ENCODE data around the gene DCAF8.
A peak's percentile ranks its signal among the peaks of the same experiment; 100 is the strongest.

The DCAF8 gene

DNA sequence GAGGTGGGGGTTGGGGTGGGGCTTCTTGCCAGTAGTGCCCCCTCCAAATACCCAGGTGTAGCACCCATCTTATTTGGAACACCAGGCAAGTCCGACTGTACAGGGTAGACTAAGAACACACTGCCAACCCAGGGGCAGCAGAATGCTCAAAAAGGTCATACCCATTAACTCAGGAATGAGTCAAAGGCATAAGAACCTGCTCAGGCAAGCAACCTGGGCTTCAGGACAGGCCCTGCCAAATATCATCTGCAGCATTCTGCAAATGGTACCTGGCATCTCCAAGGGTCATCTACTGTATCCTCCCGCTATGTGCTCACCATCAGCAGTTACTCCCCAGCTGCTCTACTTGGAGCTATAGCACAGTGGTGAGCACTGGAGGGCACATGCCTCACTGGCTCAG is 37.7 kb downstream of the DCAF8 start:
- no peak for DNase-seq

DNA sequence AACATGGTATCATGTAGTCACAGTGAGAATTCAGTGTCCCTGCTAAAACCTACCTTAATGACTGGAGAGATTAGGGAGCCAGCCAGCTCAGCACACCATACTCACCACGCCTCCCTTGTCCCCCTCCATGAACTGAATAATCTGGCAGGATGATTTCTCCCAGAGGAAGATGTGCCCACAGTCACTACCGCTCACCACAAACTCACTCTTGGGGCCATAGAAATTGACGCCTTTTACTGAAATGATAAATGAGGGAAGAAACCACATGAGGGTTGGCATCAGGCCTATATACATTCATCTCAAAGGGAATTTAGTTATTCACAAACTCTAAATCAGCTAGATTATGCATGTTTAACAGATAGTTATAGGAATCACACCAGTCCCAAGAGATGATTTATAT is 39.8 kb downstream of the DCAF8 start:
- no peak for DNase-seq

DNA sequence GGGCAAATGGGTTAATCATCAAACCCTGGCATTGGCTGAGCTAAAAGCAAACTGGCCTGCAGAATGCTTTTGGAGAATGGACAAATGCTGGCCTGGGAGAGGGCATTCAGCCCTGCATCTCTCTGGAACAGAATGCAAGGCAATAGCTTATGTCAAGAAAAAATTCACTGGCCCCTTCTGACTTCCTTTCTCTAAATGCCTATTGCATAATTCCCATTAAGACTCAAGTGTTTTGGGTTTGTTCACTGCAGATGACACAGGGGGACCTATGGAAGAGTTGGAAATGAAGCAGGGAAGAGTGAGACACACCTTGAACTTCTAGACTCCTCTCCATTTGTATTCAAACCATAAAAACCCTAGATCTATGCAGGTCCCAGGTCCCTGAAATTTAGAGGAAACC is 41.3 kb downstream of the DCAF8 start:
- no peak for DNase-seq

DNA sequence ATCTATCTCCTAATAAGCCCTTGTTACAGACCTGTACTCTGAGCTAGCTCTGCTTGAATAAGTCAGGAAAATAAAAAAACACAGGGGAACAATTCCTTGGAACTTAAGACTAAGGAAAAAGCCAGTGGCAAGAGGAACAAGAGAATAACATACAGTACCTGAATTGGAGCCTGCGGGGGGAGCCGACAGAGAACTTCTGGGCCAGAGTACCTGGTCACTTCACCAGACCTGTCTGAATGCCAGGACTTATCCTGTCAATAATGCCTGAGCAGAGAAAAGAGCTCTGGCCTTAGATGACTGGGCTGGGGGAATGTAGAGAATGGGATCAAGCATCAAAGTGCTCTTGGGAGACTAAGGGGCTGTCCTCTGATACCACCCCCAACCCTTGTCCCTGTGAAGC is 42.0 kb downstream of the DCAF8 start:
- DNase-seq, result no peak

DNA sequence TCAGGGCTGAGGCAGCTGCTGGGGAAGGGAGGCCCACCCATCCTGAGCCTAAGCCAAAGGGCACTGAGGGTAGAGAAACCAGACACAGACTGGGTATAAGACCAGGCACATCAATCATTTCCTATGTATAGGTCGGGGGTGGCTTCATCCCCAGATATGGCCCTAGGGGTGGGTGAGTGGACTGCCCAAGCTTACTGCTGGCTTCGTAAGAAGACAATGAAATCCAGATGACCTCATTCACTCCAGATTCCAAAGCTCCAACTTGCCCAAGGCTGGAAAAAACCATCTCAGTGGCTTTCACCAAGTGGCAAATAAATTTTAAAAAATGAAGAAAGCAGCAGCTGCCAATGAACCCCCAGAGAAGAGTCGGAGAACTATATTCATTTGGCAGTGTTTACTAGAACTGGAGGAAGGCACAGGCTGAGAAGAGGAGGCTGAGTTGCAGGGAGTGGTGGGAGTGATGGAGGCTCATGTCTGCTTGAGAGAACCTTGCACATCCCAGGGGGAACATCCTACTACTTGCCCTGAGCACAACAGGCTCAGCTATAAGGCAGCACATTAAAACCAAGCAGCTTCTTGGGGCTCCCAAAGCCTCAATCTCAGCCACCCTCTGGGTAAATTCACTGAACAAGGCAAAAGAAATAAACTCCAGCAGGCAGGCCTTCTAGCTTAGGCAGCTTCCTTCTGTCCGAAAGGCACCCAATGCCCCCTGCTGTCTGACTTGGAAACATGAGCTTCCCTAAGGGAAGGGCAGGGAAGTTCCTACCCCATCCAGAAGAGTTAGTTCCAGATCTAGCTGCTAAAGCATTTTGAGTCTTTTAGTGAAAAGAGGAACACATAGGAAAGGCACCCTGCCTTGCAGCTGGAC is 43.1 kb downstream of the DCAF8 start:
- DNase-seq, result no peak

DNA sequence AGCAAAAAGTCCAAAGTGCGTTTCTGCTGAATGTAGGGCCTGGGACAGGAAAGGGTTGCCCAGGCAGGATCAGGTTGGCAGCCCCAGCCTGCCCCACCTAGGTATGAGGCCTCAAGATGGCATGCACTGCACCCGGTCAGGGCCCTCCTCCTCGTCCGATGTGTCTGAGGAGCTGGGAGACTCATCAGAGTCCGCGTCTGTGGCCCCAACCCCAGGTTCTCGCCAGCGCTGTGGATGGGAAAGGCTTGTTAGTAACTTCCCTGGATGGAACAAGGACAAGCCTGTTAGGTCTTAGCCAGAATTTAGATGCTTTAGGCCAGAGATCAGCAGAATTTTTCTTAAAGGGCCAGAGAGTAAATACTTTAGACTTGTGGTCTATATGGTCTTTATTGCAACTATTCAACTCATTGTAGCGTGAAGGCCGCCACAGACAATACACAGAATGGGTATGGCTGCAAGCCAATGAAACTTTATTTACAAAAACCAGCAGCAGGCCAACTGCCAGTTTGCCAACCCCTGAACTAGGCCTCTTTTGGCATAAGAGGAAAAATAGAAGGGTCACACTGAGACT is 44.8 kb downstream of the DCAF8 start:
- no peak for DNase-seq

DNA sequence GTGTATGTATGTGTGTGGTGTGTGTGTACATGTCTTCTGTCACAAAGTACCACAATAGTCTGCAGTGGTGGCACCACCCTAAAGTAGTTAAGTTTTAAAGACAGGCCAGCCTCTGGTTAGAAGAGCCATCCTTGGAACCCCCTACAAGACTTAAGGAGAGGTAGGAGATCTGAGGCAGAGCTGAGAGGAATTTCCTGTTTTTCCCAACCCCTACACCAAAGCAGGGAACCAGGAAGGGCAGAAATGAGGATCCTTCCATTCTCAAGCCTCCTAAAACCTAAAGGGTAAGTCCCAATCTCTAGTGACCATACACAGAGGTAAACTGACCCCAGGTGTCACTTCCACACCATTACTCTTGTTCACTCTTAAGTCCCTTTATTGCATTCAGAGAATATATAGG is 46.0 kb downstream of the DCAF8 start:
- no peak for DNase-seq

DNA sequence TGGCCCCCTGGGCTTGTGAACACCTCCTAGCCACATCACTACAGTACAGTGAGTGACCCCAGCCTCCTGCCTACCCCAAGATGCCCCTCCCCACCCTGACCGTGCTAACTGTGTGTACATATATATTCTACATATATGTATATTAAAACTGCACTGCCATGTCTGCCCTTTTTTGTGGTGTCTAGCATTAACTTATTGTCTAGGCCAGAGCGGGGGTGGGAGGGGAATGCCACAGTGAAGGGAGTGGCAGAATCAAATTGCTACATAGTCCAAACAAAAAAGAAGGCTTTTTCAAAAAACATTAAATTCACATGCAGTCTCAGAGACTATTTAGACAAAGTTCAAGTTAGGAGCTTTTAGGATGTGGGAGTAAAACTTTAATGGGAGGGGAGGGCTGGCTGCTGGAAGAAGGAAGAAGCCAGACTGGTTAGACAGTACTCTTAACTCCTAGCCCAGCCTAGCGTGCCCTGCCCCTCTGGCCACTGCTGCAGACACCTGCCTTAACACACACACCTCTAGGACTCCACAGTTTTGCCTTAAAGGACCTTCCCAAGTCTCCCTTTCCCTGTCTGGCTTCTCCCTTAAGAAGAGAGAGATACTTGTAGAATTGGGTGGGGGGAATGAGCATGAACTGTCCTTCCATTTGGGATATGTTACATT is 47.7 kb downstream of the DCAF8 start:
- no peak for DNase-seq

DNA sequence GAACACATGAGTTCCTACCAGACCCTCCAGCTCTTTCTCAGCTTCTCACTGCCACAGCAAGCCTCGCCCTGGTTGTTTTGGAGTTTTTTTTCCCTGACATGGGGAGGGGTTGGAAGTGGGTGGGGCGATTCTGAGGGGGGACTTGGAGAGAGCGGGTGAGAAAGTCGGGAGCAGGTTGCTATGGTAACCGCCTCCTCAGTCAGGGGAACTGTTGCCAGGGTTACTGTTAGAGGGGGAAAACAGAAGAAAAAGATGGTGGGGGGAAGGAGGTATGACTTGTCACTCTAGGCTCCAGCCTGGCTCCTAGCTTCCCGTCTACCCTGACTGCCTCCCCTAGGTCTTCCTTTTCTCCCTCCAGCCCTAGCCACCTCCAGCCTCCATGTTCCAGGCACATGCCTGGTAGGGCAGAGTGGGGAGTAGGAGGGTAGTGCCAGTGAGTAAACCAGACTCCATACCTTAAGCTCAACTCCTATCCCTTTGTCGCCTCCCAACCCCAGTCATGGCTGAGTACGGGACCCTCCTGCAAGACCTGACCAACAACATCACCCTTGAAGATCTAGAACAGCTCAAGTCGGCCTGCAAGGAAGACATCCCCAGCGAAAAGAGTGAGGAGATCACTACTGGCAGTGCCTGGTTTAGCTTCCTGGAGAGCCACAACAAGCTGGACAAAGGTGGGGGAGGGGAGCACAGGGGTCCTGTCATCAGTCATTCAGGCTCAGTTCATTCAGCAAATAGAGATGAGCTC is 51.1 kb downstream of the DCAF8 start:
- DNase-seq, result no peak

DNA sequence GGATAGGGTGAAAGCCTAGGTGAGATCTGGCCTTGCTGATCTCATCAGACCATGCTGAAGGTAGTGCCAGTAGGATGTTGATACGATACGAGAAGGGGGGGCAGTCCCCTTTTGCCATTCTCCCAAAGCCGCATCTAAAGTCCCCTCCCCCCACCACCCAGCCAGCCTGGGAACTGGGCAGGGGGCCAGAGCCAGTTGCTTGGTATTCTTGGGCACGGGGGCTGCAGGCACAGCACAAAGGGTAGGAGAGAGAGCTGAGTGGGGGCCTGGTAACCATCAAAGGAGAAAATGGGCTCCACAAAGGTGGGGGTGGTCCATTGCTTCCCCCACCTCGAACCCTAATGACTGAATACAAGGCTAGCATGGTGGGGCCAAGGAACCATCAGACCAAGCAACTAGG is 51.8 kb downstream of the DCAF8 start:
- no peak for DNase-seq

DNA sequence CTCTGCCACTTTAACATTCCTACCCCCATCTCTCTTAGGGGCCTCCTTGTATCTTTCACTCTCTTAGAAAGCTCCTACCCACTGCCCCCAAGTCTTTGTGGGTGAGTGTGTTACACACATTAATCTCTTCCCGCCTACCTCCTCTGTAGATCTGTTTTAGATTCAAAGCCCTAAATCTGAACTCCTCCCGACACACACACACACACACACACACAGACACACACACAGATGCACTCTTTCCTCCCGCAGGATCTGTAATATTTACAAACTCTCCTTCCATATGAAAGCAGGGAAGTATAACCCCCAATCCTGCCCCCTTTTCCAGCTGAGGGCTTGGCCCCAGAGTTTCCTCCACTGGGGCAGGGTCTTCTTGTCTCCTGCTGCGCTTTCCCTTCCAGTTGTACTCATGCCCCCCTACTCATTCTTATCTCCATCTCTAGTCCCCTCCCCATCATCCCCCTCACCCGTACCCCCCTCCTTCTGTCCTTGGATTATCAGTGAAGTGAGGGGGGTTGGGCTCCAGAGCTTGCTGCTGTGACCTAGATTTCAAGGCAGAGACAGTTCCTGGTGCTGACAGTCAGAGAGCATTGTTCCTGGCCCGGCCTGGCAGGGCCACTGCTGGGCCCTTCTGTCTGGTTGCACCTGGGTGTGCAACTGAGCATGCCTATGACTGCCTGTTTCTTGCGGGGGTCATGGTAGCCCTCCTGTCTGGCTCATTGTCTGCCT is 52.9 kb downstream of the DCAF8 start:
- no peak for DNase-seq

DNA sequence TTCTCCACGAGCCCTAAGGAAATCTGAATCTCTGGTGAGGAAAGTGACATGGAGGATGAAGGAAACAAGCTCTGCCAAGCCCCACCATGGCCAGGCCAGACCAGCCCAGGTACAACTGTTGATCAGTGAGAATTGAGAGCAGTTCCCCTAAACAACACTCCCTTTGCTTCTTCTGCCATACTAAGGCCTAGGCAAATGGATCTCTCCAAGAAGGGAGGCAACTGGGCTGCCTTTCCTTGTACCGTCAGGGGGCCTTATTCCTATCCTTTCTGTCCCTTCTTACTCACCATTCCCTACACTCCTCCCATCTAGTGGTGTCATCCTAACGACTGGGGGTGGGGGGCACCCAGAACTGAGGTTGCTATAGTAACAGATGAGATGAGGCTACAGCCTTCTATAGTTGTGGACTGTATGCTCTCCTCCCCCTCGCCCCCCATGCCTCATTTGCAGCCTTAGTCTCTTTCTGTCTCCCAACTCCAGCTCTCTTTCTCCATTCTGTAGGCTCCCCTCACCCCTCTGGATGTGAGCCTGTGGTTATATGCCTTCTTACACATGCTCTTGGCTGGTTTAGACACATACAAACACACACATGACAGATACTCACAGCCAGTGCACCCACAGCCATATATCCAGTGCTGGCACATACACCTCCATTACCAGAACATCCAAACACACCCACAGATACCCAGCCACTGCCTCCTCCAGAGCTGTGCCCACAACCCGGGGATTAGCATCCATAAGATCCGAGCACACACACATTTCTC is 53.6 kb downstream of the DCAF8 start:
- DNase-seq, result no peak

DNA sequence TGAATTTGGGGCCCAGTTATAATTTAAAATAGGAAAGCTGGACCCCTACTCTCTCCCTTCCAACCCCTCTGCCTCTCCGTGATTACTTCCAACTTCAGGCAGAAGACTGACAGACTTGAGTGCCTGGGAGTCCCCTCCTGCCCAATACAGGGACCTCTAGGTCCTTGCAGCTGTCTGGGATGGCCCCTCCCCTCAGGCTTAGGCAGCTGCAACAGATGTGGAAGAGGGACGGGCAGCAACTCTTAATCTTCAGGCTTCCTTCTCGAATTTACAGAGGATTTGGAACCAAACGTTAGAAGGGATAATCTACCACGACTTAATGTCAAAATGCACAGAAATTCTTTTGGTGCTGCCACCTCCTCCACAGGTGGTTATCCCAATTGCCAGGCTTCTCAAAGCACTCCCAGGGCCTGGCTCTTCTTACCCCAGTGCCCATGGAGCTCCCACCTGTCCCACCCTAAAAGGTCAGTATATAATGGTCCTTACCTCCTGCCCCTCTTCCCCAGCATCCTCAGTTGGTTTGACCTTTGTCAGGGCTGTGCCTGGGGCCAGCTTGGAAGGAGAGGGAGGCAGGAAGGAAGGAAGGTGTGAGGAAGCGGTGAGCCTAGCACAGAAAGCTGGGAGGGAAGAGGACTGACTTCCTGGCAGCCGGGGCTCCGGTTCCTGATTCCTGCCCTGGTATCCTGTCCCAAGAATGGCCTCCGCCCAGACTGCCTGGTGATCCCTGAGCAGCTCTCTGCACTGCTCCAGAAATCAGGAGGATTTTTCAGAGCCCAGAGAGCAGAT is 54.4 kb downstream of the DCAF8 start:
- DNase-seq, result no peak

DNA sequence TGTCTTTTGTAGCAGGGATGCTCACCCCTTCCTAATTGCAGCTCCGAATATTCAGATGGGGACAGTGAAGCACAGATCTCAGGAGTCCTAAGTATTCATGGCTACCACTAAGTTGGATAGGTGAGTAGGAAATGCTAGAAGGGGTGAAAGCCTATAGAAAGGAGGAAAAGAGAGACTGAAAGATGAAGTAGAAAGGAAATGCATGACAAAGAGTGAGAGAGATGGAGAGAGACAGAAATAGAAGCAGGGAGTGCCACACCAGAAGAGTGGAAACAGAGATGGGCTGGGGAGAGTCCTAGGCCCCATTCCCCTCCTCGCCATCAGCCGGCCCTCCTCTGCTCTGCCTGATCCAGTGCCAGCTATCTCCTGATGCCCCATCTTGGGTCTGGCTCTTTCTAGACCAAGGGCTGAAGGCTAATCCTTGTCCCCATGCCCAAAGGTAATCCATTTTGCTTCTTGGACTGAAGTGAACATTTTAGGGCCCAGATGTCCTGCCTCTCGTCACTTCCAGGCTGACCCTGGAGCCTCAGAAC is 55.2 kb downstream of the DCAF8 start:
- no peak for DNase-seq

DNA sequence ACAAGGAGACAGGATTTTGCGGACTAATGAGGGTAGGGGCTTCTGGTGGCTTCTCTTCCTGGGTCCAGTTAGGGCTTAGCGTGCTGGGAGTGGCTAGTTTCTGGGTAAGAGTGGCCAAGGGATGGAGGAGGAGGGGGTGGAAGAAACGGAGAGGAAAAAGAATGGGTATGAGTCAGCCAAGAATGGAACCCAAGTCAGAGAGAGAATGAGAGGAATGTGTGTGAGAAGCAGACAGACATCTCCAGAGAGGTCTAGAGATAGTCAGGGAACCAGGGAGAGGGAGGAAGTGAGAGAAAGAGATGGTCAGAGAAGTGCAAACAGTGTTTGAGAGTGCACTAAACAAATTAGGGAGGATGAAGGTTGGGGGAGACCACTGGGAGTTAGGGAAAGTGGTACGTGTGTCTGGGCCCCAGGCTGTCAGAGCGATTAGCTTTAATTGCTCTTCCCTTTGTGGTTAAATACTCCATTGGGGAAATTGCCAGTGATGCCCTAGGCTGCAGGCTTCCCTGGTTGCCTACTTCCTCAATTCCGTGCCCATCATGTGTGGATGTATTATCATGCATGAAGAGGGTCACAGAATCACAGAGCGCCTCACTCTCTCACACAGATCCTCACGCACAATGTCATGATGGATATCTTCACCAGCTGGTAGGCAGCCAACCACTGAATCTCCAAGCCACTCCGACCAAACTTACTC is 55.8 kb downstream of the DCAF8 start:
- DNase-seq, result no peak

DNA sequence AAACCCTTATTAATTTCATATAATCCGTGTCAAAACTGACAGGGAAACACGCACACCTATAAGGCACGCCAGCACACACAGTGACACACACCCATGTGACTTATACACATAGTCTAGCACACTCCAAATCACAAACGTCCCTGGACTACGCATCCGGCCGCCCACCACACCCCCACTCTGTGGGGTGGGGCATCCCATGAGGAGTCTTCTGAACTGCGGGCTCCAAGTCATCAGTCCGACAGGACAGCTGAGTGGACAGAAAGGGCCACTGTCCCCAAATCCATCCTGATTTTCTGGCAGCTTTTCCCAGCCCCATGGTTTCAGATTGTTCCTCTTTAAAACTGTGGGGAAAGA is 56.3 kb downstream of the DCAF8 start:
- DNase-seq, result peak; percentile 27

DNA sequence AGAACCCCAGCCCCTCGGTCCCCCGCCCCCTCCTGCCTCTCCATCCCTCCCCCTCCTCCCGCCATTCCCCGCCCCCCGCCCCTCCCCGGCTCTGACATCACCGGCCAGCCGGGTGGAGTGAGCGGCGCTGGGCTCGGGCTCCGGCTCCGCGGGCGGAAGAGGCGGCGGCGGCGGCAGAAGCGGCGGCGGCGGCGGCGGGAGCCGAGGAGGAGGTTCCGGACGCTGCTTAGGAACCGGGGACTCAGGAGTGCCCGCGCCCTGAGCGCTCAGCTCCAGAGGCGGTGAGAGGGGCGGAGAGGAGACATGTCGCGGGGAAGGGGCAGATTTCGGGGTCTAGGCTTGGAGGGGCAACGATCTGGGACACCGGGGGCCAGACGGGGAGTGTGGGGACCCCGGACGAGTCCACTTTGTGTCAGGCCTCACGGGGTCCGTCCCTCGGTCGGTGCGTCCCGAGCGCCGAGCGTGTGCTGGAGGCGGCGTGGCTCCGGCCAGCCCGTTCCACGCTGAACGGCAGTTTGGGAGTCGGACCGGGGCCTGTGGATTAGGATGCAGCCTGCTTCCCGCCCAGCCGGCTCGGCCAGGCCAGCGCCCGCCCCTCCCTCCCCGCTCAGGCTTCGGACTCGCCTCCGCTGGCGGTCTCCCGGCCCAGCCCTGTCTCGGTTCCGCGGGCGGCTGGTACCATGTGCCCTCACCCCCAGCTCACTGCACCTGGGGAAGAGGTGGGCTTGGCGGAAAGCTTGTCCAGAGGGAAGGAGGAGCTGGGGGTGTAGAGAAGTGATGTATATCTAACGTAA is 56.9 kb downstream of the DCAF8 start, which contains the start of gene PEA15:
TSS of gene PEA15 (plus strand) at position 143 of the 794 bp plus-strand sequence. CDS start 6,161 bp downstream, outside the sequence.
- peak; percentile 54 for DNase-seq

DNA sequence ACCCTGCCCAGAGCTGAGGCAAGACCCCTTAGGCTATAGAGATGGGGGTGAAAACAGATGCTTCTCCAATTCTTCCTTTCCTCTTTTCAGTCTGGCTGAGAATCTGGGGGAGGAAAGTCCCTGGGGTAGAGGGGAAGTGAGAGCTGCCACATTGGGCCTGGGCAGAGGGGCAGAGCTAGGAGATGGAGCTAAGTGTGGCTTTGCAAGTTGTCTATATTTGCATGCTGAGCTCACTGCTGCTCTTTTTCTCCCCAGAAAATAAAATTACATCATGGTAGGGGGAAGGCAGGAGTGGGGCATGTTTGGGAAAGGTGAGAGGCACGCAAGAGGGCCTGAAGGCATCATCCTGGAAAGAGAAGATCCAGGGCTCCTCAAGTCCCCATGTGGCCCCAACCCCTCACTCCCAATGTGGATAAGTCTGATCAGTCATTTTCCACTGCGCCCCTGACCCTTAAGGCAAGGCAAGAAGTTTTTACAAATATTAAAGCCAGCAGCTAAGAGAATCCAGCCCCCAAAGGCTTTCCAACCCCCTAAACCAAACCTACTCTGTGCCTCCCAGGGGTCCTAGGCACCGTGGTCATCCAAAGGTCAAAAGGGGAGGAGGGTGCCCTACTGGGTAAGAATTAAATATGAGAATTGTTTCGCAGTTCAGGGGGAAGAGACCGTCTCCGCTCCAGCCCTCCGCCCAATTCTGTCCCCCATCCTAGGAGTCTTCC is 57.7 kb downstream of the DCAF8 start:
- no peak for DNase-seq

DNA sequence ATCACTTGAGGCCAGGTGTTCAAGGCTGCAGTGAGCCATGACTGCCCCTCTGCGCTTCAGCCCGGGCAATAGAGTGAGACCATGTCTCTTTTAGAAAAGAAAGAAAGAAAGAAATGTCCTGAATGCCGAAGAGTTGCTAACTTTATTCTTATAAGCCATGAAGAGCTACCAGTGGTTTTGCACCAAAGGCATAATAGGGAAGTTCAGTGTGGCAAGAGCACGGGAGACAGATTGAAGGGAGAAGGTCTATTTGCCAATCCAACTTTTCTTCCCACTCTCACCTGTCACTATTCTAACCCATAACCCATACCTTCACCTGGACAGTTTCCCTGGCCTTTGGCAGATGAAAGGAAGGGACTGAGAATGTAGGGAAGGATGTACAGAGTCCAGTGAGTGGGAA is 61.6 kb downstream of the DCAF8 start:
- DNase-seq, result no peak
